ENCODE data around the gene PSD. TPM values are rescaled to one million over a fixed set of nuclear protein-coding genes. Genes with fewer than 3 reads are reported as not detected.

The PSD gene
- total and polyA plus RNA-seq, 2 donors (not counting 1 experiment from before 2014, with no cell fraction given): 0.07 to 5.3 TPM

DNA sequence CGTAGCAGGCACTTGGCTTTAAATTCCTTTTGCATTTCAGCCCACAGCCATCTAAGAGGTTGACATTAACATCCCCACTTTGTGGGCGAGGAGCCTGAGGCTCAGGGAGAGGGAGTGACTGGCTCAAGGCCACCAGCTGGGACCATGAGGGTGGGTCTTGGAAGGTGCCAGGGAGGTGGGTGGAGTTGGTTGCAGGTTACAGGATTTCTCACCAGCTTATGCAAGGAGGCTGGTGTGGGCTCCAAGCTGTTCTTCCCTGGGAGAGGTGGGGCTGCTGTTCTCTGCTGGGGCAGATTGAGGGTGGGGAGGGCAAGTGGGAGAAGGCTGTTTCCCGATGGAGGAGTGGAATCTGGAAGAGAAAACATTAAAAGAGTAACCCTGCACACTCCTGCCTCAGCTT, 46.9 kb upstream of the PSD start:
- no peaks in the 10 kb centered on the region for H4K20me1 ChIP-seq (ENCODE audit: control insufficient read depth, extremely low read depth, insufficient read depth, low read length)
- no peaks in the 10 kb centered on the region for H3K27me3 ChIP-seq (ENCODE audit: control insufficient read depth, insufficient read depth, low read length)
- no peaks in the 10 kb centered on the region for H3K79me2 ChIP-seq (ENCODE audit: control insufficient read depth, insufficient read depth, low read length)
- H2AFZ ChIP-seq (ENCODE audit: low read length): no peak overlapping the region
- H3K9me3 ChIP-seq (ENCODE audit: control insufficient read depth, insufficient read depth, low read depth, low read length): no peaks in the 10 kb centered on the region
- no peak overlapping the region for H3K9ac ChIP-seq (ENCODE audit: insufficient read depth, low read length)
- TF ChIP-seq, protein P1, sequence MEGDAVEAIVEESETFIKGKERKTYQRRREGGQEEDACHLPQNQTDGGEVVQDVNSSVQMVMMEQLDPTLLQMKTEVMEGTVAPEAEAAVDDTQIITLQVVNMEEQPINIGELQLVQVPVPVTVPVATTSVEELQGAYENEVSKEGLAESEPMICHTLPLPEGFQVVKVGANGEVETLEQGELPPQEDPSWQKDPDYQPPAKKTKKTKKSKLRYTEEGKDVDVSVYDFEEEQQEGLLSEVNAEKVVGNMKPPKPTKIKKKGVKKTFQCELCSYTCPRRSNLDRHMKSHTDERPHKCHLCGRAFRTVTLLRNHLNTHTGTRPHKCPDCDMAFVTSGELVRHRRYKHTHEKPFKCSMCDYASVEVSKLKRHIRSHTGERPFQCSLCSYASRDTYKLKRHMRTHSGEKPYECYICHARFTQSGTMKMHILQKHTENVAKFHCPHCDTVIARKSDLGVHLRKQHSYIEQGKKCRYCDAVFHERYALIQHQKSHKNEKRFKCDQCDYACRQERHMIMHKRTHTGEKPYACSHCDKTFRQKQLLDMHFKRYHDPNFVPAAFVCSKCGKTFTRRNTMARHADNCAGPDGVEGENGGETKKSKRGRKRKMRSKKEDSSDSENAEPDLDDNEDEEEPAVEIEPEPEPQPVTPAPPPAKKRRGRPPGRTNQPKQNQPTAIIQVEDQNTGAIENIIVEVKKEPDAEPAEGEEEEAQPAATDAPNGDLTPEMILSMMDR (conservative IDR thresholded peaks at IDR 0.05 in 1 of 2, IDR thresholded peaks at IDR 0.05 in 1 of 2; ENCODE audit: low read depth in 1 of 2, low read length in 2 of 2): no peak
- no peak for TF ChIP-seq EZH2 (IDR thresholded peaks at IDR 0.05; ENCODE audit: low read length, missing control alignments)
- peaks cover 2% of the 10 kb centered on the region for H3K4me1 ChIP-seq (ENCODE audit: control insufficient read depth, extremely low read depth, insufficient read depth, low read length)
- H3K36me3 ChIP-seq (ENCODE audit: control insufficient read depth, insufficient read depth, low read length): no peaks in the 10 kb centered on the region
- no peak overlapping the region for H3K4me3 ChIP-seq (replicated peaks in 1 of 4; ENCODE audit: control extremely low read depth in 1 of 4, insufficient read depth in 1 of 4, low read depth in 3 of 4, low read length in 4 of 4)
- DNase-seq (ENCODE audit: low read depth in 2 of 2): no peak
- H3K27ac ChIP-seq (ENCODE audit: insufficient read depth, low read length): no peak overlapping the region
- H3K4me2 ChIP-seq (ENCODE audit: extremely low read depth, insufficient read depth, low read length): no peak overlapping the region

DNA sequence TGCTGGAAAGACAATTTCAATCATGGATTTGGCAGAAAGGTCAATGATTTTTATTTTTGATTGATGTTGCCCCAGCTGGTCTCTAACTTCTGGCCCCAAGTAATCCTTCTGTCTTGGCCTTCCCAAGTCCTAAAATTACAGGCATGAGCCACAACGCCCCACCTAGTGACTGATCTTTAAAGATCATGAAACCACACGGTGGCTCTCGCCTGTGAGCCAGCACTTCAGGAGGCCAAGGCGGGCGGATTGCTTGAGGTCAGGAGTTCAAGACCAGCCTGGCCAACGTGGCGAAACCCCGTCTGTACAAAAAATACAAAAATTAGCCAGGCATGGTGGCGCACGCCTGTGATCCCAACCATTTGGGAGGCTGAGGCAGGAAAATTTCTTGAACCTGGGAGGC, 45.4 kb upstream of the PSD start:
- H3K9me3 ChIP-seq (ENCODE audit: control insufficient read depth, insufficient read depth, low read depth, low read length): no peaks in the 10 kb centered on the region
- no peaks in the 10 kb centered on the region for H4K20me1 ChIP-seq (ENCODE audit: control insufficient read depth, extremely low read depth, insufficient read depth, low read length)
- DNase-seq (ENCODE audit: low read depth in 2 of 2): no peak
- no peaks in the 10 kb centered on the region for H3K27me3 ChIP-seq (ENCODE audit: control insufficient read depth, insufficient read depth, low read length)
- H3K4me3 ChIP-seq (replicated peaks in 1 of 4; ENCODE audit: control extremely low read depth in 1 of 4, insufficient read depth in 1 of 4, low read depth in 3 of 4, low read length in 4 of 4): no peak overlapping the region
- H3K27ac ChIP-seq (ENCODE audit: insufficient read depth, low read length): no peak overlapping the region
- no peak overlapping the region for H2AFZ ChIP-seq (ENCODE audit: low read length)
- H3K36me3 ChIP-seq (ENCODE audit: control insufficient read depth, insufficient read depth, low read length): no peaks in the 10 kb centered on the region
- H3K4me1 ChIP-seq (ENCODE audit: control insufficient read depth, extremely low read depth, insufficient read depth, low read length): peaks cover 2% of the 10 kb centered on the region
- no peaks in the 10 kb centered on the region for H3K79me2 ChIP-seq (ENCODE audit: control insufficient read depth, insufficient read depth, low read length)
- TF ChIP-seq EZH2 (IDR thresholded peaks at IDR 0.05; ENCODE audit: low read length, missing control alignments): no peak
- TF ChIP-seq, protein P1 (conservative IDR thresholded peaks at IDR 0.05 in 1 of 2, IDR thresholded peaks at IDR 0.05 in 1 of 2; ENCODE audit: low read depth in 1 of 2, low read length in 2 of 2): no peak
- H3K9ac ChIP-seq (ENCODE audit: insufficient read depth, low read length): no peak overlapping the region
- H3K4me2 ChIP-seq (ENCODE audit: extremely low read depth, insufficient read depth, low read length): no peak overlapping the region

DNA sequence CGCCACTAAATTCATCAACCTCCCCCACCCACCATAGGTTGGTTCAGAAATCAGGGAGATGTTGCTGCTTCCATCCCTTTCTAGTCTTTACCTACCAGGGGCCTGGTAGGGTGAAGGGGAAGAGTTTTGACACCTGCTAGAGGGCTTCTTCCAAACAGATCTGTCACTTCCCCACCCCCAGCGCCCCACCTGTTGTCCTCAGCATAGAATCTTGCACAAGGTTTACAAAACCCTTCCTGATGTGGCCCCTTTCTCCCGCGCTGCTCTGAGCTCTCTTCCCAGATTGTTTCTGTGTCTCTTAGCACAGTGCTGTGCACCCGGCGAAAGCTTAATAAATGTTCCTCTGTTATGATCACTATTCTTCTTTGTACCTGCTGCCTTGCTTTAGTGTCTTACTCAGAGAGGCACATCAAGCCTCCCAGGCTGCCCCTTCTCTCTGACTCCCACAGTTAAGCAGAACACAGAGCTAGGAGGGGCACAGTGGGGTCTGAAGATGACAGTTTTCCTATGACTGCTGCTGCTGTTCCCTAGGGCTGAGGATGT, 44.0 kb upstream of the PSD start:
- no peak overlapping the region for H2AFZ ChIP-seq (ENCODE audit: low read length)
- H3K27ac ChIP-seq (ENCODE audit: insufficient read depth, low read length): no peak overlapping the region

More for the DNA sequence above, 44.0 kb upstream of the PSD start:
- Histone ChIP-seq H3K27me3 (ENCODE audit: control insufficient read depth, insufficient read depth, low read length) (no peaks in the 10 kb centered on the region), H3K4me1 (ENCODE audit: control insufficient read depth, extremely low read depth, insufficient read depth, low read length) (no peaks in the 10 kb centered on the region), H4K20me1 (ENCODE audit: control insufficient read depth, extremely low read depth, insufficient read depth, low read length) (no peaks in the 10 kb centered on the region), H3K9me3 (ENCODE audit: control insufficient read depth, insufficient read depth, low read depth, low read length) (no peaks in the 10 kb centered on the region), H3K4me2 (ENCODE audit: extremely low read depth, insufficient read depth, low read length) (peak overlapping the region; percentile 37), H3K9ac (ENCODE audit: insufficient read depth, low read length) (no peak overlapping the region), H3K36me3 (ENCODE audit: control insufficient read depth, insufficient read depth, low read length) (no peaks in the 10 kb centered on the region), H3K4me3 (replicated peaks in 1 of 4; ENCODE audit: control extremely low read depth in 1 of 4, insufficient read depth in 1 of 4, low read depth in 3 of 4, low read length in 4 of 4) (no peak overlapping the region), H3K79me2 (ENCODE audit: control insufficient read depth, insufficient read depth, low read length) (no peaks in the 10 kb centered on the region)
- no peak for DNase-seq (ENCODE audit: low read depth in 2 of 2)
- TF ChIP-seq EZH2 (IDR thresholded peaks at IDR 0.05; ENCODE audit: low read length, missing control alignments): no peak
- TF ChIP-seq, protein P1 (conservative IDR thresholded peaks at IDR 0.05 in 1 of 2, IDR thresholded peaks at IDR 0.05 in 1 of 2; ENCODE audit: low read depth in 1 of 2, low read length in 2 of 2): no peak
